IPS DF 6.9 (cell line): Measurements from ENCODE around the gene TMEM171.
A peak's percentile ranks its signal among the peaks of the same experiment; 100 is the strongest.

Experiments used
- DNase-seq: peaks from one replicate; pipeline ENCODE4 v3.0.0-alpha.2; 2013; ENCODE audit warnings: low read depth, low spot score
- H3K27ac ChIP-seq: one replicate; pipeline ENCODE4 v1.5.1; 2013; ENCODE audit warnings: low read length, control low read depth
- H3K27me3 ChIP-seq: 2 replicates; pipeline ENCODE4 v1.6.1; 2013; ENCODE audit warnings: mild to moderate bottlenecking, low read length; ENCODE audit not compliant: control insufficient read depth, insufficient read depth
- H3K36me3 ChIP-seq: 2 replicates; pipeline ENCODE4 v1.6.1; 2013; ENCODE audit warnings: low read length; ENCODE audit not compliant: control insufficient read depth, insufficient read depth
- H3K4me1 ChIP-seq: 2 replicates; pipeline ENCODE4 v1.6.1; 2013; ENCODE audit warnings: low read length; ENCODE audit not compliant: control insufficient read depth, insufficient read depth
- H3K4me3 ChIP-seq: 2 replicates; pipeline ENCODE4 v1.5.1; 2013; ENCODE audit warnings: mild to moderate bottlenecking, low read length
- H3K9me3 ChIP-seq: 2 replicates; pipeline ENCODE4 v1.6.1; 2013; ENCODE audit warnings: low read length, inconsistent platforms; ENCODE audit not compliant: control insufficient read depth, insufficient read depth
- WGBS: extraction: QIAGEN DNeasy Blood & Tissue Kit; methylation state at CpG from one replicate; pipeline ENCODE4 v1.1.7; 2013; ENCODE audit warnings: mixed read lengths, missing lambda C conversion rate; ENCODE audit not compliant: insufficient read length, insufficient coverage; 5-methylcytosine and 5-hydroxymethylcytosine counted together

TMEM171 gene

DNA sequence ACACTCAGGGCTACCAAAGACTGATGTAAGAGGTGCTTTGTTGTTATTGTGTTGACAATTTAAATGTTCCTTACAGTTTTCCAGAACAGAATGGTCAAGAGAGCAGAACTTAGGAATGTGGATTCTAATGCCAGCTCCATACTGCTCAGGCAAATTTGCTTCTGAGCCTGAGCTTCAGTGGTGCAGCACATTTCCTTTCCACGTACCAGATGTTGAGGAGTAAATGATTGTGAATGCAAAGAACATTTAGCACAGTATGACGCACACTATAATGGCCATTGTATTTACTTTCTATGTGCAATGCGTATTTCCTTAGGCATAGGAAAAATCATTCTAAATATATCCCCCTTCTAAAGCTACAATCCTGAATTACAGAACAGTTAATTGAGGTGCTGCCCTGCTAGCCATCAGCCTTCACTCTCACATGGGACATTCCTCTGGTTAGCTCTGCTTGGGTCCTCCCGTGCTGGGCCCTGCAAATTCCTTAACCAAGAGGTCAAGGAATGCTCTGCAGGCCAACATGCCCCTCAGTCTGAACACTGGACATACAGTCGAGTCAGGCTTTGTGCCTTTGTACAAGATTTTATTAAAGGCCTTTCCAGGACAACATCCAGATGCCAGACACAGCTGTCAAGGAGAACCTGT is 31.5 kb downstream of the TMEM171 start:
- H3K4me1 ChIP-seq = no peaks in the 10 kb centered on the region
- WGBS = no CpG with 5 or more reads among the region's 5 CpGs
- no peak for DNase-seq
- H3K36me3 ChIP-seq = no peaks in the 10 kb centered on the region
- H3K4me3 ChIP-seq = no peak overlapping the region
- no peaks in the 10 kb centered on the region for H3K9me3 ChIP-seq
- no peak overlapping the region for H3K27ac ChIP-seq
- H3K27me3 ChIP-seq = no peaks in the 10 kb centered on the region

GRCh38 chr5:73152411-73153388 is 32.3 kb downstream of the TMEM171 start:
- Histone ChIP-seq H3K36me3 (no peaks in the 10 kb centered on the region), H3K4me1 (no peaks in the 10 kb centered on the region), H3K9me3 (no peaks in the 10 kb centered on the region), H3K27me3 (no peaks in the 10 kb centered on the region), H3K4me3 (no peak overlapping the region), H3K27ac (no peak overlapping the region)
- no peak for DNase-seq
- WGBS = no CpG with 5 or more reads among the region's 14 CpGs

GRCh38 chr5:73153513-73153912 is 33.1 kb downstream of the TMEM171 start:
- Histone ChIP-seq H3K27me3 (no peaks in the 10 kb centered on the region), H3K36me3 (no peaks in the 10 kb centered on the region), H3K4me1 (no peaks in the 10 kb centered on the region), H3K27ac (no peak overlapping the region), H3K4me3 (no peak overlapping the region), H3K9me3 (no peaks in the 10 kb centered on the region)
- DNase-seq = no peak
- WGBS = no CpG with 5 or more reads among the region's 7 CpGs

- H3K36me3 ChIP-seq = no peaks in the 10 kb centered on the region
- DNase-seq = no peak
- H3K4me3 ChIP-seq = no peak overlapping the region
- WGBS = no CpG with 5 or more reads among the region's 5 CpGs
- no peak overlapping the region for H3K27ac ChIP-seq
- H3K9me3 ChIP-seq = no peaks in the 10 kb centered on the region
- H3K4me1 ChIP-seq = no peaks in the 10 kb centered on the region
- H3K27me3 ChIP-seq = no peaks in the 10 kb centered on the region
These were observed 34.0 kb downstream of the TMEM171 start for GRCh38 chr5:73154208-73155006.

DNA sequence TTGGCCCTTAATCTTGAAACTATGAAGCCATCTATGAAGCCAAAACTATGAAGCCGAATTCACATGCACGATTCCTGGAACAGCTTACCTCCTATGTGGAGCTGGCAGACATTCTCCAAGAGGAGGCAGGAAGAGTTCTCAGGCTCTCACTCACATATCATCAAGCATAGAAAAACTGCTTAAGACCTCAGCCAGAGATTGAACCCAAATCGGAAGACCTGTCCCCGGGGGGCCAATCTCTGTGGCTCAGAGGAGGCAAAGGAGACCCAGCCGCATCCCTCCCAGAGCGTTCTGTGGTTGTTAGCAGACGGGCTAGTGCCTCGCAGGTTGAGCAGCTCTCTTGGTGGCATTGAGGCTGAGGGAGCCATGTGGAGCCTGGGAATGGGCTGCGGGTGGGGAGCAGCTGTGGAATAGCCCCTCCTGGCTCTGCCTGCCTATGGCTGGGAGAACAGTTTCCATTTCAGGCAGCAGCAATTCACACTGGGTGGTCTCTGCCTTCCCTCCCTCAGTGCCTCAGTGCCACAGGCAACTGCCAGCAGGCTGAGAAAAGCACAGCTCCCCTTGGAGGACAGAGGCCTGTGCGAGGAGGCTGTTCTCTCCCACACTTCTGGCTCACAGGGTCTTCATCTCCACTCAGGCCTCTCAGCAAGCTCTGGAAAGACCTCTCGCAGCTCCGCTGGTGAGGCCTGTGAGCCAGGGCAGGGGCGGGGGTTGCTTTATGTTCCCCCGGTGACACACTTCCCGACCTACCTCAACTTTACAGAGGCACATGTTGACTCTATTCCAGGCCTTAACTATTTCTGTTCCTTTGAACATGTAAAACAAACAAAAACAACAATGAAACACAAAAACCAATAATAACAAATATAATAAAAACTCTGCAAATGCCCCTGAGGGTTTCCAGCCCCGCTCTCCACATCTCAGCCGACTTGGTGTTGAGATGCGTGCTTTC is 35.2 kb downstream of the TMEM171 start:
- no peak overlapping the region for H3K4me3 ChIP-seq
- no peaks in the 10 kb centered on the region for H3K4me1 ChIP-seq
- no CpG with 5 or more reads among the region's 18 CpGs for WGBS
- no peaks in the 10 kb centered on the region for H3K9me3 ChIP-seq
- no peaks in the 10 kb centered on the region for H3K27me3 ChIP-seq
- H3K27ac ChIP-seq = no peak overlapping the region
- DNase-seq = no peak
- H3K36me3 ChIP-seq = no peaks in the 10 kb centered on the region

GRCh38 chr5:73157414-73158303 is 37.3 kb downstream of the TMEM171 start:
- Histone ChIP-seq H3K4me3 (no peak overlapping the region), H3K36me3 (no peaks in the 10 kb centered on the region), H3K9me3 (no peaks in the 10 kb centered on the region), H3K4me1 (no peaks in the 10 kb centered on the region), H3K27me3 (no peaks in the 10 kb centered on the region), H3K27ac (no peak overlapping the region)
- whole genome bisulfite sequencing = no CpG with 5 or more reads among the region's 6 CpGs
- no peak for DNase-seq

GRCh38 chr5:73158313-73158712 is 37.9 kb downstream of the TMEM171 start:
- WGBS = no CpG with 5 or more reads among the region's 4 CpGs
- H3K4me1 ChIP-seq = no peaks in the 10 kb centered on the region
- no peaks in the 10 kb centered on the region for H3K27me3 ChIP-seq
- no peaks in the 10 kb centered on the region for H3K9me3 ChIP-seq
- no peak for DNase-seq
- H3K36me3 ChIP-seq = no peaks in the 10 kb centered on the region
- no peak overlapping the region for H3K4me3 ChIP-seq
- H3K27ac ChIP-seq = no peak overlapping the region

DNA sequence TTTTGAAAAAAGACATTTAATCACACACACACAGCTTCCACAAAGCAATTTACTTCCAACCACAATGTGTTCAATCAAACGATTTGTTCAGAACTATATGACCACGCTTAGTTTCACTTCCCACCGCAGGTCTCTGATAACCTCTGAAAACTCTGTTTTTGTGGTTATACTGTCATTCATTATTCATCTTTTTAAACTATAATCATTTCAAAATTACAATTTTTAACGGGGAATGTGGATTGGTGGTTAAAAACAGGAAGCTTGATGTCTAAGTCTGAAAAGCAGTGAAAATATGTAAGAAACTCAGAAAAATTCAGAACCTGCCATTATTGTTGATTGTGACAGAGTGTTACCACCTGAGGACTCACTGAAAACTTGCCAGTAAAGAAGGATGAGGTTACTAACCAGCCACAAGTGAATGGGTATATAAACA is 39.9 kb downstream of the TMEM171 start:
- Histone ChIP-seq H3K4me3 (no peak overlapping the region), H3K9me3 (no peaks in the 10 kb centered on the region), H3K4me1 (no peaks in the 10 kb centered on the region), H3K27me3 (no peaks in the 10 kb centered on the region), H3K36me3 (no peaks in the 10 kb centered on the region), H3K27ac (no peak overlapping the region)
- DNase-seq = no peak
- 100% methylated on average over 1 of the region's 4 CpGs for WGBS

GRCh38 chr5:73170522-73170921 is 50.1 kb downstream of the TMEM171 start:
- Histone ChIP-seq H3K4me3 (no peak overlapping the region), H3K4me1 (0 out of 2 replicates have a peak, but pooled peaks cover 1% of the 10 kb centered on the region), H3K27ac (no peak overlapping the region), H3K9me3 (no peaks in the 10 kb centered on the region), H3K36me3 (no peaks in the 10 kb centered on the region), H3K27me3 (no peaks in the 10 kb centered on the region)
- peak; percentile 57 for DNase-seq
